Upper lobe of left lung (tissue), 6 donors: ENCODE results near the gene PKLR. TPM values are rescaled to one million over a fixed set of nuclear protein-coding genes. Genes with fewer than 3 reads are reported as not detected.

Source experiments
- ATAC-seq, 2 donors: fragments of 200-7000 bp; cut with Tn5 transposase; one replicate each; pipeline ENCODE4 v1.9.1; 2022; ENCODE audit warnings: mild to moderate bottlenecking in 2 of 2, moderate library complexity in 2 of 2; ENCODE audit not compliant: low FRiP score in 2 of 2
- DNase-seq, 2 donors: peaks; one replicate each; pipeline ENCODE4 v3.0.0-alpha.2; 2019 to 2020
- H3K27ac ChIP-seq, 4 donors: fragments of 200-600 bp; sonication (generic); one replicate each; pipeline ENCODE4 v1.5.1; 2016 to 2019
- H3K27me3 ChIP-seq, 4 donors: fragments of 200-600 bp; sonication (generic); one replicate each; pipeline ENCODE4 v1.5.1; 2017 to 2019
- H3K36me3 ChIP-seq, 4 donors: fragments of 200-600 bp; sonication (generic); one replicate each; pipeline ENCODE4 v1.5.1; 2016 to 2019
- H3K4me1 ChIP-seq, 4 donors: fragments of 200-600 bp; sonication (generic); one replicate each; pipeline ENCODE4 v1.5.1; 2018 to 2019
- H3K4me3 ChIP-seq, 4 donors: fragments of 200-600 bp; sonication (generic); one replicate each; pipeline ENCODE4 v1.5.1; 2017 to 2019; ENCODE audit warnings: mild to moderate bottlenecking in 2 of 4, moderate library complexity in 1 of 4
- H3K9me3 ChIP-seq, 4 donors: fragments of 200-600 bp; sonication (generic); one replicate each; pipeline ENCODE4 v1.5.1; 2018 to 2019
- CTCF ChIP-seq, 6 experiments: fragments of 450-650 bp in 4 of 6; fragments of 200-600 bp in 2 of 6; sonication (generic) in 2 of 6; IDR thresholded peaks; one replicate each; pipeline ENCODE4 v1.5.1; 2016 to 2019; ENCODE audit warnings: antibody characterized with exemption in 6 of 6
- EP300 ChIP-seq, 4 donors: sonication (generic); formaldehyde crosslinking; IDR thresholded peaks; one replicate each; pipeline ENCODE4 v1.5.1; 2017; ENCODE audit warnings: antibody characterized with exemption in 4 of 4, control low read depth in 2 of 4
- POLR2A ChIP-seq, 4 donors: fragments of 450-650 bp; IDR thresholded peaks; one replicate each; pipeline ENCODE4 v1.5.1; 2016 to 2017; ENCODE audit warnings: antibody characterized with exemption in 4 of 4, mild to moderate bottlenecking in 2 of 4
- POLR2AphosphoS5 ChIP-seq, 2 donors: sonication (generic); formaldehyde crosslinking; IDR thresholded peaks; one replicate each; pipeline ENCODE4 v1.5.1; 2017; ENCODE audit warnings: antibody characterized with exemption in 2 of 2
- WGBS, 2 donors: methylation state at CpG; one replicate each; pipeline ENCODE4 v1.1.5; 2017 to 2018; 5-methylcytosine and 5-hydroxymethylcytosine counted together
- total RNA-seq, 6 donors: library from RNA; depleted of rRNA in 4 of 6; stranded (reverse); fragments of >200 nt in 4 of 6; gene quantifications; one replicate each; pipeline versions ENCODE4 v1.1.0 to v1.2.1, GENCODE V29; 2016 to 2021
- donor health status: DM: no; HTN: no; CAD: no; lungs with moderate emphysema.
- donor health status: DM: no; HTN: yes; CAD: no; lungs with severe emphysema.

Gene PKLR
- total RNA-seq, 6 donors from 2014 or later = 0.14 to 0.17 TPM; not detected in 4

- H3K4me3 ChIP-seq = peak overlapping the region in 1 of 4 donors; percentile 65
Observed at GRCh38 chr1:155242805-155243358, 58.4 kb downstream of the PKLR start.

GRCh38 chr1:155241841-155242264, 59.4 kb downstream of the PKLR start:
- ATAC-seq (peak in 1 of 2 donors; percentile 14), DNase-seq (peak in 1 of 2 donors; percentile 50)
- H3K27ac ChIP-seq = peak overlapping the region; percentile 18 to 76 (median 58)
- no peaks in the 10 kb centered on the region for H3K9me3 ChIP-seq
- peaks cover 0 to 3% (median 0%) of the 10 kb centered on the region in 4 donors for H3K27me3 ChIP-seq
- WGBS, 2 donors = 41 to 59% methylated on average over 4 of the region's 4 CpGs
- no peak overlapping the region for H3K4me3 ChIP-seq
- TF ChIP-seq POLR2A (IDR thresholded peaks at IDR 0.05) (no peak), EP300 (IDR thresholded peaks at IDR 0.05) (no peak), POLR2AphosphoS5 (IDR thresholded peaks at IDR 0.05) (peak in 1 of 2 donors; percentile 14), CTCF (IDR thresholded peaks at IDR 0.05) (peak in 2 of 6 experiments; percentile 4 to 15)
- H3K4me1 ChIP-seq = peaks cover 26 to 44% (median 29%) of the 10 kb centered on the region in 4 donors
- peaks cover 5 to 24% (median 9%) of the 10 kb centered on the region in 4 donors for H3K36me3 ChIP-seq

More at GRCh38 chr1:155242805-155243358, 58.4 kb downstream of the PKLR start:
- ATAC-seq (no peak), DNase-seq (no peak)
- Histone ChIP-seq H3K4me1 (peaks cover 26 to 44% (median 29%) of the 10 kb centered on the region in 4 donors), H3K9me3 (no peaks in the 10 kb centered on the region), H3K27ac (peak overlapping the region in 2 of 4 donors; percentile 91 to 92), H3K36me3 (peaks cover 0 to 23% (median 10%) of the 10 kb centered on the region in 4 donors), H3K27me3 (peaks cover 0 to 3% (median 0%) of the 10 kb centered on the region in 4 donors)
- 67 to 73% methylated on average over 3 of the region's 3 CpGs for WGBS, 2 donors
- TF ChIP-seq CTCF (IDR thresholded peaks at IDR 0.05) (no peak), POLR2A (IDR thresholded peaks at IDR 0.05) (no peak), EP300 (IDR thresholded peaks at IDR 0.05) (no peak), POLR2AphosphoS5 (IDR thresholded peaks at IDR 0.05) (no peak)

GRCh38 chr1:155241069-155241679, 60.1 kb downstream of the PKLR start:
- DNase-seq (peak in 1 of 2 donors; percentile 86), ATAC-seq (peak; percentile 31 to 60)
- H3K4me3 ChIP-seq = peak overlapping the region in 3 of 4 donors; percentile 37 to 58 (median 51)
- peak in 1 of 4 donors; percentile 12 for TF ChIP-seq EP300 (IDR thresholded peaks at IDR 0.05)
- peak; percentile 59 to 80 for TF ChIP-seq POLR2AphosphoS5 (IDR thresholded peaks at IDR 0.05)
- TF ChIP-seq CTCF (IDR thresholded peaks at IDR 0.05) = no peak
- peak in 1 of 4 donors; percentile 19 for TF ChIP-seq POLR2A (IDR thresholded peaks at IDR 0.05)
- peaks cover 26 to 44% (median 29%) of the 10 kb centered on the region in 4 donors for H3K4me1 ChIP-seq
- WGBS, 2 donors = 17 to 20% methylated on average over 4 of the region's 4 CpGs
- H3K27ac ChIP-seq = peak overlapping the region; percentile 43 to 76 (median 58)
- H3K27me3 ChIP-seq = peaks cover 0 to 3% (median 0%) of the 10 kb centered on the region in 4 donors
- peaks cover 9 to 31% (median 14%) of the 10 kb centered on the region in 4 donors for H3K36me3 ChIP-seq
- no peaks in the 10 kb centered on the region for H3K9me3 ChIP-seq

Other genes with a start within 250 kb of the PKLR start
- 1 to 10 TPM; 2.8 to 8.1 (median 7.0) TPM for gene EFNA4, start 237.7 kb downstream of the PKLR start, total RNA-seq
- gene EFNA3, start 222.6 kb downstream of the PKLR start, total RNA-seq = 1 to 10 TPM in 4 of 6 donors, under 1 TPM in 2; 0.33 to 2.1 (median 1.4) TPM
- 100 to 1,000 TPM; 131 to 226 (median 164) TPM for gene EFNA1, start 173.6 kb downstream of the PKLR start, total RNA-seq
- gene SLC50A1, start 165.6 kb downstream of the PKLR start, total RNA-seq = 10 to 100 TPM; 19.9 to 49.9 (median 42.7) TPM
- 100 to 1,000 TPM in 2 of 6 donors, 10 to 100 TPM in 3, not detected in 1; 25.1 to 112 (median 67.5) TPM for gene DPM3, start 160.9 kb downstream of the PKLR start, total RNA-seq
- gene KRTCAP2, start 128.1 kb downstream of the PKLR start, total RNA-seq = 100 to 1,000 TPM in 4 of 6 donors, 10 to 100 TPM in 2; 47.1 to 166 (median 131) TPM
- gene TRIM46, start 127.6 kb downstream of the PKLR start, total RNA-seq = under 1 TPM in 3 of 6 donors, not detected in 3; 0.30 to 0.64 (median 0.57) TPM
- gene THBS3, start 93.5 kb downstream of the PKLR start, total RNA-seq = 10 to 100 TPM; 18.3 to 97.4 (median 27.6) TPM
- 10 to 100 TPM; 23.0 to 68.4 (median 37.4) TPM for gene MTX1, start 92.7 kb downstream of the PKLR start, total RNA-seq
- gene ENTREP3, start 46.0 kb downstream of the PKLR start, total RNA-seq = 10 to 100 TPM in 5 of 6 donors, 1 to 10 TPM in 1; 9.3 to 30.3 (median 20.6) TPM
- 10 to 100 TPM; 61.5 to 96.1 (median 70.4) TPM for gene SCAMP3, start 39.1 kb downstream of the PKLR start, total RNA-seq
- gene CLK2, start 27.9 kb downstream of the PKLR start, total RNA-seq = 10 to 100 TPM; 32.7 to 92.2 (median 48.1) TPM
- 1 to 10 TPM; 1.1 to 6.3 (median 2.6) TPM for gene HCN3, start 24.0 kb downstream of the PKLR start, total RNA-seq
- gene FDPS, start 7.4 kb upstream of the PKLR start, total RNA-seq = 100 to 1,000 TPM; 129 to 256 (median 179) TPM
- 10 to 100 TPM; 21.4 to 41.9 (median 31.2) TPM for gene RUSC1, start 19.5 kb upstream of the PKLR start, total RNA-seq